OCI-LY7 (cell line): ENCODE data around the gene UBA5.

ENCODE experiments used
- CTCF ChIP-seq: fragments of 200-600 bp; sonication (generic); conservative IDR thresholded peaks from 2 replicates; pipeline ENCODE4 v1.5.1; 2014; ENCODE audit warnings: mild to moderate bottlenecking, antibody characterized with exemption, low read length, moderate library complexity, mixed read lengths
- EZH2phosphoT487 ChIP-seq: fragments of 200-600 bp; sonication (generic); IDR thresholded peaks from 2 replicates; pipeline ENCODE4 v1.6.1; 2018; ENCODE audit warnings: low read depth, borderline replicate concordance, mild to moderate bottlenecking, mixed run types, antibody characterized with exemption, low read length, moderate library complexity, mixed read lengths

DNA sequence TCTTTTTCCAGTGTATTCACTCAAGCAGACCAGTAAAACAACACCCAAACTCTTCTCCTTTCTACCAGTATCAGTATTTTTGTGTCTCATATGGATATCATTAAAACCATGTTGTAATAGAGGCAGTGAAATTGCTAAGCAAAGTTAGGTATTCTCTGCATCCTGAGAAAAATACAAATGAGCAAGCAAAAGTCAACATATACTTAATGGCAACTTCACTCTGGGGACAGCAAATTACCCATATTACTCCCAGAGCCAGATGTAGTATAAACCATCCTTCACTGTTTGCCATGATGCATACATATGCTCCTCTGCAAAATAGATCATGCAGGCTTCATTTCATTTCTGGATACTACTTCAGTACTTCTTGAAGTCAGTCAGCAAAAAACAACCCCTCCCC, 22.1 kb downstream of the UBA5 start:
- TF ChIP-seq CTCF = no peak
- no peak for TF ChIP-seq EZH2phosphoT487
